Mesenchymal stem cell (in vitro differentiated cells and primary cell): Measurements from ENCODE around the gene NTN1.

ENCODE experiments used
- DNase-seq: peaks from one replicate; pipeline ENCODE4 v3.0.0-alpha.2; 2013
- H2AFZ ChIP-seq: one replicate; pipeline ENCODE4 v1.6.1; 2013; ENCODE audit warnings: low read depth, mild to moderate bottlenecking, control low read depth, inconsistent platforms, low read length, moderate library complexity
- H2AK5ac ChIP-seq: 2 replicates; pipeline ENCODE4 v1.6.1; 2013; ENCODE audit warnings: low read length, moderate library complexity, mild to moderate bottlenecking, inconsistent platforms; ENCODE audit not compliant: severe bottlenecking
- H2BK120ac ChIP-seq: one replicate; pipeline ENCODE4 v1.6.1; 2013; ENCODE audit warnings: low read depth, mild to moderate bottlenecking, inconsistent platforms, low read length, moderate library complexity
- H2BK12ac ChIP-seq, 2 experiments: one replicate each; pipeline ENCODE4 v1.6.1; 2013; ENCODE audit warnings: inconsistent platforms in 2 of 2, low read length in 2 of 2, mild to moderate bottlenecking in 2 of 2, moderate library complexity in 2 of 2, control low read depth in 1 of 2
- H2BK15ac ChIP-seq: one replicate; pipeline ENCODE4 v1.6.1; 2013; ENCODE audit warnings: mild to moderate bottlenecking, low read depth, inconsistent platforms; ENCODE audit not compliant: poor library complexity, severe bottlenecking
- H2BK5ac ChIP-seq: 2 replicates; pipeline ENCODE4 v1.6.1; 2013; ENCODE audit warnings: low read depth, mild to moderate bottlenecking, low read length, control low read depth, inconsistent platforms; ENCODE audit not compliant: poor library complexity, severe bottlenecking
- H3K14ac ChIP-seq, 2 experiments: one replicate each; pipeline ENCODE4 v1.6.1; 2013; ENCODE audit warnings: inconsistent platforms in 2 of 2, low read length in 2 of 2, control low read depth in 1 of 2, mild to moderate bottlenecking in 1 of 2, moderate library complexity in 1 of 2
- H3K18ac ChIP-seq, 2 experiments: one replicate each; pipeline ENCODE4 v1.6.1; 2013; ENCODE audit warnings: inconsistent platforms in 2 of 2, low read length in 2 of 2, control low read depth in 1 of 2, low read depth in 1 of 2, mild to moderate bottlenecking in 1 of 2
- H3K23ac ChIP-seq, 2 experiments: one replicate each; pipeline ENCODE4 v1.6.1; 2013; ENCODE audit warnings: inconsistent platforms in 2 of 2, low read length in 2 of 2, mild to moderate bottlenecking in 2 of 2, moderate library complexity in 2 of 2, control low read depth in 1 of 2
- H3K27ac ChIP-seq: 2 replicates; pipeline ENCODE4 v1.5.1; 2013; ENCODE audit warnings: mild to moderate bottlenecking, moderate library complexity, low read length, control low read depth, inconsistent platforms; ENCODE audit not compliant: poor library complexity, severe bottlenecking
- H3K27me3 ChIP-seq, 2 experiments: 2 replicates each; pipeline versions ENCODE4 v1.6.1 to v1.7.0; 2013; ENCODE audit warnings: low read length in 2 of 2, mild to moderate bottlenecking in 2 of 2, moderate library complexity in 2 of 2, control low read depth in 1 of 2, inconsistent platforms in 1 of 2; ENCODE audit not compliant: control insufficient read depth in 1 of 2, insufficient read depth in 1 of 2
- H3K36me3 ChIP-seq, 2 experiments: 2 replicates each; pipeline versions ENCODE4 v1.6.1 to v1.7.0; 2013; ENCODE audit warnings: low read length in 2 of 2, control low read depth in 1 of 2, inconsistent platforms in 1 of 2, low read depth in 1 of 2, mild to moderate bottlenecking in 1 of 2; ENCODE audit not compliant: insufficient read depth in 2 of 2, control insufficient read depth in 1 of 2
- H3K4ac ChIP-seq, 2 experiments: one replicate each; pipeline ENCODE4 v1.6.1; 2013; ENCODE audit warnings: inconsistent platforms in 2 of 2, low read length in 2 of 2, mild to moderate bottlenecking in 2 of 2, moderate library complexity in 2 of 2, control low read depth in 1 of 2, low read depth in 1 of 2
- H3K4me1 ChIP-seq: 2 replicates; pipeline ENCODE4 v1.6.1; 2013; ENCODE audit warnings: low read depth, low read length, control low read depth; ENCODE audit not compliant: control insufficient read depth, insufficient read depth
- H3K4me2 ChIP-seq: 2 replicates; pipeline ENCODE4 v1.6.1; 2013; ENCODE audit warnings: low read length, mild to moderate bottlenecking, inconsistent platforms; ENCODE audit not compliant: poor library complexity, severe bottlenecking
- H3K4me3 ChIP-seq, 2 experiments: 2 replicates each; pipeline versions ENCODE4 v1.5.1 to v1.7.0; 2013; ENCODE audit warnings: low read length in 2 of 2, mild to moderate bottlenecking in 2 of 2, control low read depth in 1 of 2, low read depth in 1 of 2; ENCODE audit not compliant: insufficient read depth in 1 of 2
- H3K79me1 ChIP-seq: replicated peaks from 2 replicates; pipeline ENCODE4 v1.6.1; 2013; ENCODE audit warnings: mild to moderate bottlenecking, control low read depth, low read length, inconsistent platforms; ENCODE audit not compliant: poor library complexity, severe bottlenecking
- H3K9ac ChIP-seq: 2 replicates; pipeline ENCODE4 v1.7.0; 2013; ENCODE audit warnings: mild to moderate bottlenecking, low read length, moderate library complexity
- H3K9me3 ChIP-seq: 2 replicates; pipeline ENCODE4 v1.7.0; 2013; ENCODE audit warnings: mild to moderate bottlenecking, low read length; ENCODE audit not compliant: control insufficient read depth
- H4K8ac ChIP-seq: one replicate; pipeline ENCODE4 v1.6.1; 2013; ENCODE audit warnings: inconsistent platforms, mild to moderate bottlenecking, low read length, moderate library complexity
- H4K91ac ChIP-seq: one replicate; pipeline ENCODE4 v1.6.1; 2013; ENCODE audit warnings: mild to moderate bottlenecking, low read length, inconsistent platforms
- WGBS: methylation state at CpG from one replicate; pipeline ENCODE4 v1.1.7; 2013; ENCODE audit warnings: mixed read lengths; 5-methylcytosine and 5-hydroxymethylcytosine counted together

Gene NTN1

GRCh38 chr17:9124554-9124935, 103.2 kb downstream of the NTN1 start:
- no peaks in the 10 kb centered on the region for H3K79me1 ChIP-seq
- no peak overlapping the region for H3K27ac ChIP-seq
- H3K23ac ChIP-seq = no peak overlapping the region
- H3K4ac ChIP-seq = no peak overlapping the region
- H3K18ac ChIP-seq = no peak overlapping the region
- H2BK5ac ChIP-seq = no peak overlapping the region
- H3K14ac ChIP-seq = no peak overlapping the region
- 87% methylated on average over 10 of the region's 10 CpGs for WGBS
- peak overlapping the region; percentile 29 for H3K9ac ChIP-seq
- no peak overlapping the region for H2BK15ac ChIP-seq
- no peak overlapping the region for H3K4me3 ChIP-seq
- H2AFZ ChIP-seq = no peak overlapping the region
- no peak overlapping the region for H2AK5ac ChIP-seq
- H2BK120ac ChIP-seq = no peak overlapping the region
- H4K91ac ChIP-seq = no peak overlapping the region
- no peaks in the 10 kb centered on the region for H3K36me3 ChIP-seq
- no peak overlapping the region for H2BK12ac ChIP-seq
- no peaks in the 10 kb centered on the region for H3K9me3 ChIP-seq
- no peak for DNase-seq
- no peak overlapping the region for H4K8ac ChIP-seq
- no peak overlapping the region for H3K4me2 ChIP-seq
- H3K27me3 ChIP-seq = peaks cover 16 to 23% of the 10 kb centered on the region in 2 experiments
- no peaks in the 10 kb centered on the region for H3K4me1 ChIP-seq

GRCh38 chr17:9125722-9126121, 104.4 kb downstream of the NTN1 start:
- Histone ChIP-seq H3K79me1 (no peaks in the 10 kb centered on the region), H2BK5ac (no peak overlapping the region), H3K18ac (no peak overlapping the region), H3K4ac (no peak overlapping the region), H4K8ac (no peak overlapping the region), H3K4me3 (no peak overlapping the region), H3K9me3 (no peaks in the 10 kb centered on the region), H3K4me2 (no peak overlapping the region), H2BK120ac (no peak overlapping the region), H4K91ac (no peak overlapping the region), H2AFZ (no peak overlapping the region), H3K27me3 (peaks cover 18 to 34% of the 10 kb centered on the region in 2 experiments), H2BK15ac (no peak overlapping the region), H2AK5ac (no peak overlapping the region), H3K4me1 (no peaks in the 10 kb centered on the region), H3K36me3 (no peaks in the 10 kb centered on the region), H2BK12ac (no peak overlapping the region), H3K9ac (no peak overlapping the region), H3K14ac (no peak overlapping the region), H3K27ac (no peak overlapping the region), H3K23ac (no peak overlapping the region)
- WGBS = 79% methylated on average over 4 of the region's 8 CpGs
- DNase-seq = no peak

- H4K8ac ChIP-seq = no peak overlapping the region
- 89% methylated on average over 7 of the region's 7 CpGs for WGBS
- H2BK12ac ChIP-seq = no peak overlapping the region
- H3K27ac ChIP-seq = no peak overlapping the region
- no peak overlapping the region for H3K4me2 ChIP-seq
- no peak overlapping the region for H3K9ac ChIP-seq
- H2BK15ac ChIP-seq = no peak overlapping the region
- no peaks in the 10 kb centered on the region for H3K9me3 ChIP-seq
- H2AK5ac ChIP-seq = no peak overlapping the region
- no peak overlapping the region for H3K14ac ChIP-seq
- no peak for DNase-seq
- H3K18ac ChIP-seq = no peak overlapping the region
- H2AFZ ChIP-seq = no peak overlapping the region
- no peak overlapping the region for H4K91ac ChIP-seq
- no peak overlapping the region for H3K4me3 ChIP-seq
- H2BK120ac ChIP-seq = no peak overlapping the region
- H3K36me3 ChIP-seq = no peaks in the 10 kb centered on the region
- H3K27me3 ChIP-seq = peaks cover 13 to 31% of the 10 kb centered on the region in 2 experiments
- no peak overlapping the region for H3K23ac ChIP-seq
- H3K4me1 ChIP-seq = no peaks in the 10 kb centered on the region
- no peaks in the 10 kb centered on the region for H3K79me1 ChIP-seq
- no peak overlapping the region for H3K4ac ChIP-seq
- no peak overlapping the region for H2BK5ac ChIP-seq
These were observed 106.0 kb downstream of the NTN1 start for GRCh38 chr17:9127340-9127739.

GRCh38 chr17:9131371-9131770, 110.1 kb downstream of the NTN1 start:
- Histone ChIP-seq H3K4me2 (no peak overlapping the region), H2AK5ac (no peak overlapping the region), H4K91ac (no peak overlapping the region), H3K18ac (no peak overlapping the region), H3K23ac (no peak overlapping the region), H3K79me1 (no peaks in the 10 kb centered on the region), H3K9me3 (no peaks in the 10 kb centered on the region), H3K14ac (no peak overlapping the region), H3K4ac (no peak overlapping the region), H2BK120ac (no peak overlapping the region), H3K27me3 (peaks cover 13 to 32% of the 10 kb centered on the region in 2 experiments), H3K4me1 (no peaks in the 10 kb centered on the region), H3K9ac (no peak overlapping the region), H2BK12ac (no peak overlapping the region), H2AFZ (no peak overlapping the region), H2BK15ac (no peak overlapping the region), H3K4me3 (no peak overlapping the region), H3K27ac (no peak overlapping the region), H4K8ac (no peak overlapping the region), H2BK5ac (no peak overlapping the region), H3K36me3 (no peaks in the 10 kb centered on the region)
- DNase-seq = no peak
- 84% methylated on average over 5 of the region's 5 CpGs for WGBS
